ENCODE measurements around the gene HS3ST4.

- TF ChIP-seq POLR2A (IDR thresholded peaks at IDR 0.05) (no peak), CTCF (IDR thresholded peaks at IDR 0.05) (no peak)
Observed at GRCh38 chr16:25656639-25657038, 35.1 kb upstream of the HS3ST4 start.
